GM18868 (cell line): Measurements from ENCODE around the gene PHF21A.
"Not testable (repeated sequence)": the region's sequence is repeated elsewhere in the genome, so short reads cannot be mapped to it uniquely, and the experiment has no call there.

ENCODE experiments used
- ATAC-seq: cut with Tn5 transposase; IDR thresholded peaks from one replicate; pipeline ENCODE4 v1.9.1; 2021; ENCODE audit warnings: mild to moderate bottlenecking, moderate library complexity; ENCODE audit not compliant: unreplicated experiment

The PHF21A gene

GRCh38 chr11:45988921-45989320, 132.3 kb downstream of the PHF21A start:
- ATAC-seq = no peak

- ATAC-seq = no peak
Measured at GRCh38 chr11:45985212-45985611, 136.0 kb downstream of the PHF21A start.

- ATAC-seq = no peak
Measured at GRCh38 chr11:45984192-45984591, 137.1 kb downstream of the PHF21A start.

GRCh38 chr11:45983471-45983845, 137.8 kb downstream of the PHF21A start:
- ATAC-seq = no peak

GRCh38 chr11:45982656-45983470, 138.4 kb downstream of the PHF21A start:
- no peak for ATAC-seq

GRCh38 chr11:45981826-45982225, 139.4 kb downstream of the PHF21A start:
- ATAC-seq = not testable (repeated sequence)

GRCh38 chr11:45974806-45975205, 146.4 kb downstream of the PHF21A start:
- ATAC-seq = no peak

- no peak for ATAC-seq
Measured at GRCh38 chr11:45973601-45974000, 147.7 kb downstream of the PHF21A start.

GRCh38 chr11:45968901-45969300, 152.4 kb downstream of the PHF21A start:
- no peak for ATAC-seq

- ATAC-seq = no peak
Measured at GRCh38 chr11:45967506-45967905, 153.7 kb downstream of the PHF21A start.

GRCh38 chr11:45964911-45965389, 156.3 kb downstream of the PHF21A start:
- peak; percentile 70 for ATAC-seq

GRCh38 chr11:45961751-45962240, 159.5 kb downstream of the PHF21A start:
- ATAC-seq = no peak

- ATAC-seq = no peak
Measured at GRCh38 chr11:45960387-45961095, 160.7 kb downstream of the PHF21A start.

GRCh38 chr11:45959851-45960250, 161.4 kb downstream of the PHF21A start:
- no peak for ATAC-seq

GRCh38 chr11:45949992-45950407, 171.3 kb downstream of the PHF21A start:
- ATAC-seq = no peak

- no peak for ATAC-seq
Measured at GRCh38 chr11:45948356-45948755, 172.9 kb downstream of the PHF21A start.

- ATAC-seq = no peak
Measured at GRCh38 chr11:45947885-45948284, 173.4 kb downstream of the PHF21A start.

- ATAC-seq = no peak
Measured at GRCh38 chr11:45945397-45945999, 175.8 kb downstream of the PHF21A start.

GRCh38 chr11:45942381-45942780, 178.9 kb downstream of the PHF21A start:
- ATAC-seq = no peak

- peak; percentile 61 for ATAC-seq
Measured at GRCh38 chr11:45941285-45941684, 180.0 kb downstream of the PHF21A start.

- no peak for ATAC-seq
Measured at GRCh38 chr11:45939836-45940235, 181.4 kb downstream of the PHF21A start.
